K562 (cell line): Measurements from ENCODE around the gene TMEM205. TPM values are rescaled to one million over a fixed set of nuclear protein-coding genes. Genes with fewer than 3 reads are reported as not detected.

Experiments used
- CBFA2T2 ChIP-seq: fragments of 450-650 bp; conservative IDR thresholded peaks from 2 replicates; pipeline ENCODE4 v1.6.1; 2017; ENCODE audit warnings: mild to moderate bottlenecking
- CBFA2T3 ChIP-seq: fragments of 450-650 bp; IDR thresholded peaks from 2 replicates; pipeline ENCODE4 v1.6.1; 2017
- CHD4 ChIP-seq: fragments of 200-600 bp; sonication (generic); IDR thresholded peaks from 3 replicates; pipeline ENCODE4 v1.6.1; 2012; ENCODE audit warnings: low read depth, mild to moderate bottlenecking, mixed read lengths, low read length, inconsistent platforms; ENCODE audit not compliant: insufficient read depth, insufficient replicate concordance, poor library complexity, severe bottlenecking
- CXXC5 ChIP-seq: fragments of 250-450 bp; sonication (Bioruptor Pico); IDR thresholded peaks from 2 replicates; pipeline ENCODE4 v1.8.0; 2022; ENCODE audit warnings: inconsistent platforms, mild to moderate bottlenecking, moderate library complexity
- GATAD2B ChIP-seq: fragments of 450-650 bp; IDR thresholded peaks from 2 replicates; pipeline ENCODE4 v1.6.1; 2017; ENCODE audit warnings: mild to moderate bottlenecking, borderline replicate concordance
- GTF2F1 ChIP-seq: IDR thresholded peaks from 2 replicates; pipeline ENCODE4 v1.6.1; 2011; ENCODE audit warnings: low read depth, low read length, improper control_type of control experiment
- HMG20B ChIP-seq: fragments of 250-450 bp; sonication (Bioruptor Pico); IDR thresholded peaks from 2 replicates; pipeline ENCODE4 v1.5.0; 2021; ENCODE audit warnings: mild to moderate bottlenecking
- KDM4B ChIP-seq, 2 experiments: fragments of 450-650 bp in 1 of 2; sonication (generic) in 1 of 2; IDR thresholded peaks; 2 replicates each; pipeline ENCODE4 v1.6.1; 2016 to 2017; ENCODE audit warnings: borderline replicate concordance in 2 of 2, antibody characterized with exemption in 1 of 2, low read depth in 1 of 2, mild to moderate bottlenecking in 1 of 2
- MAZ ChIP-seq, 2 experiments: fragments of 450-650 bp in 1 of 2; sonication (generic) in 1 of 2; formaldehyde crosslinking; IDR thresholded peaks in 1 of 2; conservative IDR thresholded peaks in 1 of 2; 2 replicates each; pipeline versions ENCODE4 v1.4.0 to v1.5.0; 2020; ENCODE audit warnings: mild to moderate bottlenecking in 1 of 2, missing genetic modification reagents in 1 of 2
- MECOM ChIP-seq: fragments of 250-450 bp; sonication (Bioruptor Pico); IDR thresholded peaks from 2 replicates; pipeline ENCODE4 v1.8.0; 2022; ENCODE audit warnings: inconsistent platforms
- NEUROD1 ChIP-seq: fragments of 150-350 bp; IDR thresholded peaks from 2 replicates; pipeline ENCODE4 v1.6.1; 2014; ENCODE audit warnings: borderline replicate concordance, low read length, low read depth; ENCODE audit not compliant: partially characterized antibody
- PHF20 ChIP-seq: fragments of 450-650 bp; IDR thresholded peaks from 2 replicates; pipeline ENCODE4 v1.6.1; 2018; ENCODE audit not compliant: partially characterized antibody
- PML ChIP-seq: IDR thresholded peaks from 2 replicates; pipeline ENCODE4 v1.6.1; 2012; ENCODE audit warnings: low read length, inconsistent platforms
- POLR2G ChIP-seq: fragments of 200-400 bp; formaldehyde crosslinking; IDR thresholded peaks from 2 replicates; pipeline ENCODE4 v1.6.1; 2017; ENCODE audit warnings: low read depth, mild to moderate bottlenecking, antibody characterized with exemption, low read length, moderate library complexity
- RCOR1 ChIP-seq, 2 experiments: IDR thresholded peaks; 2 replicates each; pipeline ENCODE4 v1.6.1; 2012; ENCODE audit warnings: low read depth in 2 of 2, low read length in 2 of 2, borderline replicate concordance in 1 of 2, improper control_type of control experiment in 1 of 2
- RFX7 ChIP-seq: fragments of 250-450 bp; sonication (Bioruptor Pico); IDR thresholded peaks from 2 replicates; pipeline ENCODE4 v1.5.1; 2021; ENCODE audit warnings: mild to moderate bottlenecking
- SRSF7 ChIP-seq: fragments of 200-400 bp; formaldehyde crosslinking; optimal IDR thresholded peaks from 2 replicates; pipeline ENCODE3; 2017; ENCODE audit warnings: mild to moderate bottlenecking, low read depth, low read length
- STAG1 ChIP-seq: sonication (generic); formaldehyde crosslinking; IDR thresholded peaks from 2 replicates; pipeline ENCODE4 v1.5.0; 2020; ENCODE audit warnings: missing genetic modification reagents, borderline replicate concordance
- ZFP1 ChIP-seq: fragments of 450-650 bp; formaldehyde crosslinking; IDR thresholded peaks from 2 replicates; pipeline ENCODE4 v1.4.0; 2020; ENCODE audit warnings: mild to moderate bottlenecking, mixed read lengths
- ZNF785 ChIP-seq: fragments of 250-450 bp; sonication (Bioruptor Pico); IDR thresholded peaks from 2 replicates; pipeline ENCODE4 v1.4.0; 2020; ENCODE audit warnings: mild to moderate bottlenecking
- ZNF79 ChIP-seq: fragments of 250-450 bp; sonication (Bioruptor Pico); IDR thresholded peaks from 2 replicates; pipeline ENCODE4 v1.4.0; 2020; ENCODE audit warnings: low read depth, mild to moderate bottlenecking, moderate library complexity
- polyA plus RNA-seq, 8 experiments: library from polyadenylated mRNA; depleted of rRNA in 4 of 8; stranded (reverse) in 5 of 8; unstranded in 3 of 8; fragments of >200 nt; fragmentation: Nextera tagmentation in 2 of 8; fragmentation: Illumina TruSeq in 1 of 8; extraction: Ambion mirVana in 2 of 8; extraction: Trizol in 1 of 8; gene quantifications; 2 replicates each; pipeline versions ENCODE4 v1.2.1 to v1.2.3, GENCODE V29; 2011 to 2014; ENCODE audit warnings: inconsistent platforms in 1 of 8, missing spikeins in 1 of 8
- total RNA-seq, 7 experiments: library from RNA; depleted of rRNA in 6 of 7; stranded (reverse); fragments of >200 nt in 6 of 7; fragmentation: Illumina TruSeq in 2 of 7; extraction: Trizol in 2 of 7; gene quantifications; 2 replicates each; pipeline versions ENCODE4 v1.2.1 to v1.2.3, GENCODE V29; 2011 to 2021; ENCODE audit warnings: low replicate concordance in 1 of 7
- TF ChIP-seq, protein P1 (sequence below): fragments of 450-650 bp; IDR thresholded peaks from 2 replicates; pipeline ENCODE4 v1.7.0; 2016; ENCODE audit warnings: borderline replicate concordance
- TF ChIP-seq, protein P2 (sequence below): sonication (generic); formaldehyde crosslinking; IDR thresholded peaks from 2 replicates; pipeline ENCODE4 v1.8.0; 2022; ENCODE audit warnings: mild to moderate bottlenecking, missing genetic modification reagents

Gene TMEM205
- total and polyA plus RNA-seq, 9 of the 15 experiments (the other 6 are each of a cell fraction or from before 2014, with no cell fraction given) = 21.3 to 81.5 (median 44.1) TPM

DNA sequence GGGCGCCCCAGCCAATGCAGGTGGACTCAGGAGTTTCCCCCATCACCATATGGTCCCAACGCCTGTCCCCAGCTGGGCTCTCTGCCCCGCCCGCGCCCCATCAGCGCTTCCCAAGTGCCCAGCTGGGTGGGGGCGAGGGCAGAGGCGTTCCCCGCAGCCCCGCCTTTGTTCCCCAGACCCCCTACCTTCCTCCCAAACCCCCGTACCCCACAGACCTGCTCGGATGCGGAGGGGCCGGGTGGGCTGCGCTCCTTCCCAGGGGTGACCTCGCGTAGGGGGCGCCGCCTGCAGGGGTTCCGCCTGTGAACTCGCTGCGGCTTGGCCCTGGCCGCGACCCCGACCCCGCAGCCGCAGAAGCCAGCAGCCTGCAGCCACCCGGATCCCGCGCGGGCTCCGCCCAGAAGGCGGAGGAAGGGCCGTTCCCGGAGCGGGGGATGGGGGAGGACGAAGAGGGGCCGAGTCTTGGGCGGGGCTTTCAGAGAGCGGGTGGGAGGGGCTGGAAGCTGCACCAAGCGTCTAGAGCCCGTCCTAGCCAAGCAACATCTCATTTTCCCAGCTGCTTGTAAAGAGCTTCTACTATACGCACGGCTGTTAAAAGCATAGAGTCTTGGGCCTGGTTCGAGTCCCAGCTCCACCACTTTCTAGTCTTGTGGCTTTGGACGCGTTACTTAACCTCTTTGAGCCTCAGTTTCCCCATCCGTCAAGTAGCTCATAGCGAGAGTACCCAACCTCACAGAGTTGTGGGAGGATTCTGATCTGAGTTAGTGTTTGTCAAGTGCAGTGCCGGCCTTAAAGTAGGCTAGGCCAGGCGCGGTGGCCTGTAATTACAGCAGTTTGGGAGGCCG, 6.6 kb downstream of the TMEM205 start, which contains the start of gene RAB3D (continued):
- TF ChIP-seq, protein P1, sequence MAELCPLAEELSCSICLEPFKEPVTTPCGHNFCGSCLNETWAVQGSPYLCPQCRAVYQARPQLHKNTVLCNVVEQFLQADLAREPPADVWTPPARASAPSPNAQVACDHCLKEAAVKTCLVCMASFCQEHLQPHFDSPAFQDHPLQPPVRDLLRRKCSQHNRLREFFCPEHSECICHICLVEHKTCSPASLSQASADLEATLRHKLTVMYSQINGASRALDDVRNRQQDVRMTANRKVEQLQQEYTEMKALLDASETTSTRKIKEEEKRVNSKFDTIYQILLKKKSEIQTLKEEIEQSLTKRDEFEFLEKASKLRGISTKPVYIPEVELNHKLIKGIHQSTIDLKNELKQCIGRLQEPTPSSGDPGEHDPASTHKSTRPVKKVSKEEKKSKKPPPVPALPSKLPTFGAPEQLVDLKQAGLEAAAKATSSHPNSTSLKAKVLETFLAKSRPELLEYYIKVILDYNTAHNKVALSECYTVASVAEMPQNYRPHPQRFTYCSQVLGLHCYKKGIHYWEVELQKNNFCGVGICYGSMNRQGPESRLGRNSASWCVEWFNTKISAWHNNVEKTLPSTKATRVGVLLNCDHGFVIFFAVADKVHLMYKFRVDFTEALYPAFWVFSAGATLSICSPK = no peak
- TF ChIP-seq CHD4 (no peak), CBFA2T2 (no peak), KDM4B (IDR thresholded peaks at IDR 0.05; ENCODE audit: borderline replicate concordance in 2 of 2, low read depth in 1 of 2) (no peak), NEUROD1 (no peak), SRSF7 (no peak), POLR2G (peak; percentile 68), MAZ (CRISPR knock-in tag; conservative IDR thresholded peaks at IDR 0.05 in 1 of 2, IDR thresholded peaks at IDR 0.05 in 1 of 2) (peak; percentile 39 to 83; a peak in 3 of 4 replicates), CBFA2T3 (0 out of 2 replicates have a peak, but pooled peaks have one; percentile 9), MECOM (no peak), ZNF785 (CRISPR knock-in tag) (no peak), PHF20 (no peak), STAG1 (no peak), RFX7 (CRISPR knock-in tag) (no peak), RCOR1 (IDR thresholded peaks at IDR 0.05; ENCODE audit: borderline replicate concordance in 1 of 2, low read depth in 2 of 2, low read length in 2 of 2) (peak in 1 of 2 experiments; percentile 20; a peak in 1 of 4 replicates), HMG20B (CRISPR knock-in tag) (no peak), CXXC5 (CRISPR knock-in tag) (no peak), PML (no peak), ZFP1 (CRISPR knock-in tag) (no peak), GATAD2B (no peak), ZNF79 (CRISPR knock-in tag) (no peak), GTF2F1 (no peak)
- TF ChIP-seq, protein P2, sequence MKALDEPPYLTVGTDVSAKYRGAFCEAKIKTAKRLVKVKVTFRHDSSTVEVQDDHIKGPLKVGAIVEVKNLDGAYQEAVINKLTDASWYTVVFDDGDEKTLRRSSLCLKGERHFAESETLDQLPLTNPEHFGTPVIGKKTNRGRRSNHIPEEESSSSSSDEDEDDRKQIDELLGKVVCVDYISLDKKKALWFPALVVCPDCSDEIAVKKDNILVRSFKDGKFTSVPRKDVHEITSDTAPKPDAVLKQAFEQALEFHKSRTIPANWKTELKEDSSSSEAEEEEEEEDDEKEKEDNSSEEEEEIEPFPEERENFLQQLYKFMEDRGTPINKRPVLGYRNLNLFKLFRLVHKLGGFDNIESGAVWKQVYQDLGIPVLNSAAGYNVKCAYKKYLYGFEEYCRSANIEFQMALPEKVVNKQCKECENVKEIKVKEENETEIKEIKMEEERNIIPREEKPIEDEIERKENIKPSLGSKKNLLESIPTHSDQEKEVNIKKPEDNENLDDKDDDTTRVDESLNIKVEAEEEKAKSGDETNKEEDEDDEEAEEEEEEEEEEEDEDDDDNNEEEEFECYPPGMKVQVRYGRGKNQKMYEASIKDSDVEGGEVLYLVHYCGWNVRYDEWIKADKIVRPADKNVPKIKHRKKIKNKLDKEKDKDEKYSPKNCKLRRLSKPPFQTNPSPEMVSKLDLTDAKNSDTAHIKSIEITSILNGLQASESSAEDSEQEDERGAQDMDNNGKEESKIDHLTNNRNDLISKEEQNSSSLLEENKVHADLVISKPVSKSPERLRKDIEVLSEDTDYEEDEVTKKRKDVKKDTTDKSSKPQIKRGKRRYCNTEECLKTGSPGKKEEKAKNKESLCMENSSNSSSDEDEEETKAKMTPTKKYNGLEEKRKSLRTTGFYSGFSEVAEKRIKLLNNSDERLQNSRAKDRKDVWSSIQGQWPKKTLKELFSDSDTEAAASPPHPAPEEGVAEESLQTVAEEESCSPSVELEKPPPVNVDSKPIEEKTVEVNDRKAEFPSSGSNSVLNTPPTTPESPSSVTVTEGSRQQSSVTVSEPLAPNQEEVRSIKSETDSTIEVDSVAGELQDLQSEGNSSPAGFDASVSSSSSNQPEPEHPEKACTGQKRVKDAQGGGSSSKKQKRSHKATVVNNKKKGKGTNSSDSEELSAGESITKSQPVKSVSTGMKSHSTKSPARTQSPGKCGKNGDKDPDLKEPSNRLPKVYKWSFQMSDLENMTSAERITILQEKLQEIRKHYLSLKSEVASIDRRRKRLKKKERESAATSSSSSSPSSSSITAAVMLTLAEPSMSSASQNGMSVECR (CRISPR knock-in tag) = no peak
